ENCODE data around the gene ABCB11.

DNA sequence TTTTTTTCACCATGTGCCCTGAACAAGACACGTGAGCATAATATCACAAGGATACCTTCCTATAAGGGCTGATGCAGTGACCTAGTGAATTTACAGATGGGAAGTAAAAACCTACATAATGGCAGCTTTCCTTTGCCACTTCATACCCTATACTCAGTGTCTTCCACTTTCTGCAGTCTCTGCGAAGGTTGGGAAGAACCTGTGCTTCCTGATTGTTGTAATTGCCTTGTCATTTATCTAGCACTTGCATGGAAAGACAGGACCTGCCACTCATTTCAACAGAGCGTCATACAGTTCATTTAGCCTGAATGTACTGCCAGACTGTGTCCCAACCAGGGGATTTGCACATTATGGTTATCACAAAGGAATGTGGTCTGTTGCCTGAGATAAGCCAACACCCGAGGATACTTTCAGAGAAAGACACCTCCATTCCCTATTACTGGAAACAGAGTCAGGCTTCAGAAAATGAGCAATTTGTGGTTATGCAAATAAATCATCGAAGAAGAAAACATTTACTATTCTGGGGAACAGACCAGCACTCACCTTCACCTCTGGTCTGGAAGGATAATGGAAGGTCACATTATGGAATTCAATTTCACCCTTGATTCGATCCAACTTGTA lies 55.0 kb downstream of the ABCB11 start:
- TF ChIP-seq, protein P1, sequence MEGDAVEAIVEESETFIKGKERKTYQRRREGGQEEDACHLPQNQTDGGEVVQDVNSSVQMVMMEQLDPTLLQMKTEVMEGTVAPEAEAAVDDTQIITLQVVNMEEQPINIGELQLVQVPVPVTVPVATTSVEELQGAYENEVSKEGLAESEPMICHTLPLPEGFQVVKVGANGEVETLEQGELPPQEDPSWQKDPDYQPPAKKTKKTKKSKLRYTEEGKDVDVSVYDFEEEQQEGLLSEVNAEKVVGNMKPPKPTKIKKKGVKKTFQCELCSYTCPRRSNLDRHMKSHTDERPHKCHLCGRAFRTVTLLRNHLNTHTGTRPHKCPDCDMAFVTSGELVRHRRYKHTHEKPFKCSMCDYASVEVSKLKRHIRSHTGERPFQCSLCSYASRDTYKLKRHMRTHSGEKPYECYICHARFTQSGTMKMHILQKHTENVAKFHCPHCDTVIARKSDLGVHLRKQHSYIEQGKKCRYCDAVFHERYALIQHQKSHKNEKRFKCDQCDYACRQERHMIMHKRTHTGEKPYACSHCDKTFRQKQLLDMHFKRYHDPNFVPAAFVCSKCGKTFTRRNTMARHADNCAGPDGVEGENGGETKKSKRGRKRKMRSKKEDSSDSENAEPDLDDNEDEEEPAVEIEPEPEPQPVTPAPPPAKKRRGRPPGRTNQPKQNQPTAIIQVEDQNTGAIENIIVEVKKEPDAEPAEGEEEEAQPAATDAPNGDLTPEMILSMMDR (IDR thresholded peaks at IDR 0.05; ENCODE audit: extremely low read depth in 1 of 2, insufficient read depth in 1 of 2, low read depth in 1 of 2, low read length in 2 of 2): no peak
- TF ChIP-seq POLR2A (IDR thresholded peaks at IDR 0.05; ENCODE audit: low read depth, low read length): no peak

Data from endothelial cell of umbilical vein (primary cell).